ENCODE results near the gene MOAP1. TPM values are rescaled to one million over a fixed set of nuclear protein-coding genes. Genes with fewer than 3 reads are reported as not detected.

Gene MOAP1
- total and polyA plus RNA-seq, 2 of the 8 experiments (the other 6 are each of a cell fraction or from before 2014, with no cell fraction given): 18.3 to 20.1 TPM

DNA sequence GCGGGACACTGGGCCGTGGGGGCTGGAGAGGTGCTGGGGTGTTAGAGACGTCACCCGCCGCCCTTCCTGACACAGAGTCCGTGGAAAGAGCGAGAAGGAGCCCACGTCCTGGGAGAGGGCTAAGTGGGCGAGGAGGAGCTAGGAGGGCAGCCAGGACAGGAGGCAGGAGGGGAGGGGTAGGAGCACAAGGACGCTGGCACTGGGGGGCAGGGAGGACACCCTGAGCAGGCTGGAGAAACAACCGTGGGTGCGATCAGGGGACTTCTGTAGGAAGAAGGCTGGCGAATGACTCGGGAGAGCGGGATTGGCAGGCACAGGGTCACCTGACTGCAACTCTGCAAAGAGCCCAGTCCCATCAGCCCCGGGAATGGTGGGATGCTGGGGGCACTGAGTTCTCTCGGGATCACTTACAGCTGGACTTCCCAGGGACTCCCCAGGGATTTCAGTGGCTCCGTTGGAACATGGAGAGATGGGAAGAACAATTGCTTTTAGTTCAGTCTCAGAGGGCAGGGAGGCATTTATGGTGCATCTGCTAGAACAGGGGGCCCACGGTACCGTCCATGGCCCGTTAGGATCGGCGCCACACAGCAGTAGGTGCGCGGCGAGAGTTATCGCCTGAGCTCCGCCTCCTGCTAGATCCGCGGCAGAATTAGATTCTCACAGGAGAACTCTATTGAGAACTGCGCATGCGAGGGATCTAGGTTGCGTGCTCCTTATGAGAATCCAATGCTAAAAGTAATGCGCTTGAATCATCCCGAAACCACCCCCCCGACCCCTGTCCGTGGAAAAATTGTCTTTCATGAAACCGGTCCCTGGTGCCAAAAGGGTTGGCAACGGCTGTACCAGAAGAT lies 46.7 kb upstream of the MOAP1 start:
- ChIA-PET CTCF (ENCODE audit: partially characterized antibody) (interaction anchor here (1.2 to 2.2 kb wide), 2 partner anchors 11 to 306 kb away, joined by 5 to 8 read pairs; no protein-coding TSS in a partner anchor), POLR2A (ENCODE audit: partially characterized antibody) (no interaction called here)
- H3K79me1 ChIP-seq (ENCODE audit: low read depth, low read length): no peaks in the 10 kb centered on the region
- H3K23ac ChIP-seq (ENCODE audit: insufficient read length): no peak overlapping the region
- H4K8ac ChIP-seq (ENCODE audit: extremely low read depth, insufficient read depth, low read length): no peak overlapping the region
- H2BK15ac ChIP-seq (ENCODE audit: low read length): no peak overlapping the region
- no peak overlapping the region for H2AK5ac ChIP-seq (ENCODE audit: low read depth, low read length)
- DNase-seq (ENCODE audit: low read depth in 1 of 2, low spot score in 2 of 2) (no peak), FAIRE-seq (no peak)
- H4K20me1 ChIP-seq (replicated peaks in 1 of 2; ENCODE audit: control insufficient read depth in 1 of 2, insufficient read depth in 2 of 2, low read length in 2 of 2): no peaks in the 10 kb centered on the region
- H3K56ac ChIP-seq (replicated peaks; ENCODE audit: insufficient read length, low read depth, low read length): no peak overlapping the region
- 92% methylated on average over 39 of the region's 39 CpGs; no CpG with 5 or more reads in 1 of the 2 experiments for WGBS, 2 experiments (ENCODE audit: extremely low coverage in 1 of 2, insufficient coverage in 1 of 2, insufficient read length in 1 of 2, insufficient replicate concordance in 2 of 2, low coverage in 1 of 2, low lambda C conversion rate in 2 of 2, missing lambda C conversion rate in 1 of 2)
- H3K36me3 ChIP-seq (ENCODE audit: control insufficient read depth in 2 of 4, insufficient read depth in 4 of 4, low read length in 3 of 4): peaks cover 6 to 15% (median 8%) of the 10 kb centered on the region in 4 experiments; a peak in 4 of 8 replicates
- no peaks in the 10 kb centered on the region; a peak in 1 of 7 replicates for H3K27me3 ChIP-seq (replicated peaks in 1 of 4; ENCODE audit: control insufficient read depth in 3 of 4, extremely low read depth in 1 of 4, insufficient read depth in 3 of 4, low read length in 3 of 4)
- H2BK5ac ChIP-seq (ENCODE audit: low read depth, low read length): no peak overlapping the region; the same call in 1 of the 2 replicates
- H2BK12ac ChIP-seq (ENCODE audit: low read depth, low read length): no peak overlapping the region
- no peak overlapping the region for H2BK120ac ChIP-seq (replicated peaks; ENCODE audit: low read depth, low read length)
- no peaks in the 10 kb centered on the region for H3K23me2 ChIP-seq (ENCODE audit: low read depth, low read length)
- no peak overlapping the region for H4K91ac ChIP-seq (replicated peaks; ENCODE audit: insufficient read length, low read length)
- H3K4me3 ChIP-seq (ENCODE audit: extremely low read depth in 1 of 4, insufficient read depth in 2 of 4, low read depth in 3 of 4, low read length in 4 of 4): no peak overlapping the region
- no peak overlapping the region for H3K9ac ChIP-seq (replicated peaks in 1 of 4; ENCODE audit: extremely low read depth in 1 of 4, low read depth in 3 of 4, low read length in 3 of 4)
- no peak overlapping the region for H3K4ac ChIP-seq (replicated peaks; ENCODE audit: insufficient read length, low read depth, low read length)
- H3K4me2 ChIP-seq (ENCODE audit: insufficient read depth in 1 of 2, low read depth in 2 of 2, low read length in 2 of 2): no peak overlapping the region
- no peak overlapping the region for H3K14ac ChIP-seq (ENCODE audit: insufficient read length)
- H2BK20ac ChIP-seq (ENCODE audit: low read length): no peak overlapping the region
- no peak overlapping the region for H4K5ac ChIP-seq (ENCODE audit: insufficient read length, low read depth, low read length)
- H2AFZ ChIP-seq (ENCODE audit: low read length): no peak overlapping the region
- H3K79me2 ChIP-seq (ENCODE audit: control insufficient read depth in 1 of 2, insufficient read depth in 2 of 2, low read length in 2 of 2): no peaks in the 10 kb centered on the region
- no peak for TF ChIP-seq POLR2A (IDR thresholded peaks at IDR 0.05; ENCODE audit: control extremely low read depth in 1 of 2, low read depth in 2 of 2, low read length in 2 of 2)
- no peak for TF ChIP-seq SP1 (IDR thresholded peaks at IDR 0.05; ENCODE audit: low read depth, low read length)
- no peak for TF ChIP-seq HDAC2 (IDR thresholded peaks at IDR 0.05; ENCODE audit: borderline replicate concordance in 1 of 2, low read depth in 2 of 2, low read length in 2 of 2)
- TF ChIP-seq GTF2F1 (IDR thresholded peaks at IDR 0.05; ENCODE audit: borderline replicate concordance, low read depth, low read length): no peak
- TF ChIP-seq RBBP5 (IDR thresholded peaks at IDR 0.05; ENCODE audit: borderline replicate concordance, low read depth, low read length): no peak
- TF ChIP-seq SRF (IDR thresholded peaks at IDR 0.05; ENCODE audit: low read depth, low read length): no peak
- TF ChIP-seq EP300 (IDR thresholded peaks at IDR 0.05; ENCODE audit: borderline replicate concordance in 1 of 2, low read depth in 2 of 2, low read length in 2 of 2): no peak
- H3K27ac ChIP-seq (ENCODE audit: low read depth, low read length): no peak overlapping the region
- H3K4me1 ChIP-seq (replicated peaks in 1 of 4; ENCODE audit: control insufficient read depth in 3 of 4, insufficient read depth in 4 of 4, low read length in 3 of 4): no peaks in the 10 kb centered on the region; a peak in 3 of 7 replicates
- no peaks in the 10 kb centered on the region for H3K9me3 ChIP-seq (ENCODE audit: insufficient read depth in 2 of 2, low read depth in 1 of 2, low read length in 1 of 2)
- no peak overlapping the region for H3K18ac ChIP-seq (ENCODE audit: extremely low read depth, low read length)
